ENCODE results near the gene HEPHL1.

DNA sequence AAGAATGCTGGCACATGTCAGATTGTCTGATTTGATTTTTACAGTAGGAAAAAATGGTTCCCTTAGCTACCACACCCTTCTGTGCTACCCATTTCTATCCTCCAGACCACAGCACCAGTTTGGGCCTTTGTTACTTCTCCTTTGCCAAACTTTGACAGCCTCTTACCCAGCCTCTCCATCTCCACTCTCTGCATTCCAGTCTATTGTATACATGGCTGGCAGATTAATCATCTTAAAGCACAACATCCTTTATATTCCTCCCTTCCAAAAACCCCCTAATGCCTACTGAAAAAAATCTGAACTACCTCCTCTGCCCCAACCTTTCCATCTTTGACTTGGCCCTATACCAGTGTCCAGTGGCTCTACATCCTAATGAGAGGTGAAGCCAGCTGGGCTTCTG, 96.7 kb downstream of the HEPHL1 start:
- TF ChIP-seq, protein P1, sequence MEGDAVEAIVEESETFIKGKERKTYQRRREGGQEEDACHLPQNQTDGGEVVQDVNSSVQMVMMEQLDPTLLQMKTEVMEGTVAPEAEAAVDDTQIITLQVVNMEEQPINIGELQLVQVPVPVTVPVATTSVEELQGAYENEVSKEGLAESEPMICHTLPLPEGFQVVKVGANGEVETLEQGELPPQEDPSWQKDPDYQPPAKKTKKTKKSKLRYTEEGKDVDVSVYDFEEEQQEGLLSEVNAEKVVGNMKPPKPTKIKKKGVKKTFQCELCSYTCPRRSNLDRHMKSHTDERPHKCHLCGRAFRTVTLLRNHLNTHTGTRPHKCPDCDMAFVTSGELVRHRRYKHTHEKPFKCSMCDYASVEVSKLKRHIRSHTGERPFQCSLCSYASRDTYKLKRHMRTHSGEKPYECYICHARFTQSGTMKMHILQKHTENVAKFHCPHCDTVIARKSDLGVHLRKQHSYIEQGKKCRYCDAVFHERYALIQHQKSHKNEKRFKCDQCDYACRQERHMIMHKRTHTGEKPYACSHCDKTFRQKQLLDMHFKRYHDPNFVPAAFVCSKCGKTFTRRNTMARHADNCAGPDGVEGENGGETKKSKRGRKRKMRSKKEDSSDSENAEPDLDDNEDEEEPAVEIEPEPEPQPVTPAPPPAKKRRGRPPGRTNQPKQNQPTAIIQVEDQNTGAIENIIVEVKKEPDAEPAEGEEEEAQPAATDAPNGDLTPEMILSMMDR (IDR thresholded peaks at IDR 0.05): no peak
- TF ChIP-seq POLR2A (IDR thresholded peaks at IDR 0.05): no peak
